ENCODE results near the gene COLGALT1.

GRCh38 chr19:17532116-17532515, 23.3 kb upstream of the COLGALT1 start:
- TF ChIP-seq POLR2AphosphoS5 (IDR thresholded peaks at IDR 0.05; ENCODE audit: low read depth, low read length) (no peak), REST (IDR thresholded peaks at IDR 0.05; ENCODE audit: insufficient read depth in 1 of 2, low read depth in 2 of 2, low read length in 2 of 2) (no peak), TAF1 (IDR thresholded peaks at IDR 0.05; ENCODE audit: borderline replicate concordance, insufficient read depth, low read length) (no peak)

Measured in PFSK-1 (cell line).